Middle frontal gyrus (tissue), 1 donor: ENCODE data around the gene MTMR11.

Experiments
- DNase-seq: peaks from one replicate; pipeline ENCODE4 v3.0.0-alpha.2; 2015; ENCODE audit warnings: low spot score; ENCODE audit errors: extremely low spot score

Gene MTMR11

GRCh38 chr1:149936992-149937705 is 470 bp upstream of the MTMR11 start:
- DNase-seq: no peak

- DNase-seq: no peak
Observed at GRCh38 chr1:149934356-149934755, 2.3 kb downstream of the MTMR11 start.

GRCh38 chr1:149933208-149933607 is 3.5 kb downstream of the MTMR11 start:
- DNase-seq: no peak

- no peak for DNase-seq
Observed at GRCh38 chr1:149932474-149932873, 4.2 kb downstream of the MTMR11 start.

GRCh38 chr1:149931212-149931790 is 5.4 kb downstream of the MTMR11 start:
- no peak for DNase-seq

- DNase-seq: no peak
Observed at GRCh38 chr1:149929856-149930255, 6.8 kb downstream of the MTMR11 start.

GRCh38 chr1:149928401-149928724 is 8.3 kb downstream of the MTMR11 start:
- DNase-seq: no peak

- DNase-seq: peak; percentile 92
Observed at GRCh38 chr1:149927563-149928400, 8.9 kb downstream of the MTMR11 start, which contains the start of gene SF3B4. SF3B4 (minus strand) TSS chr1:149927803; CDS start chr1:149927759, 44 bp downstream.

- no peak for DNase-seq
Observed at GRCh38 chr1:149927056-149927562, 9.6 kb downstream of the MTMR11 start.

GRCh38 chr1:149926296-149926695 is 10.4 kb downstream of the MTMR11 start:
- no peak for DNase-seq

GRCh38 chr1:149925751-149926150 is 10.9 kb downstream of the MTMR11 start:
- no peak for DNase-seq

GRCh38 chr1:149925345-149925744 is 11.3 kb downstream of the MTMR11 start:
- no peak for DNase-seq

GRCh38 chr1:149923626-149924025 is 13.1 kb downstream of the MTMR11 start:
- DNase-seq: no peak

GRCh38 chr1:149917571-149918144 is 19.0 kb downstream of the MTMR11 start, which contains the start of gene SV2A:
SV2A (minus strand) TSS chr1:149917844; CDS start chr1:149913840, 4,004 bp downstream.
- peak; percentile 50 for DNase-seq

GRCh38 chr1:149916898-149917252 is 19.8 kb downstream of the MTMR11 start:
- DNase-seq: no peak

- DNase-seq: no peak
Observed at GRCh38 chr1:149916193-149916897, 20.3 kb downstream of the MTMR11 start.

- DNase-seq: no peak
Observed at GRCh38 chr1:149915429-149916192, 21.1 kb downstream of the MTMR11 start.

- no peak for DNase-seq
Observed at GRCh38 chr1:149914545-149914944, 22.1 kb downstream of the MTMR11 start.

GRCh38 chr1:149906570-149907075 is 30.1 kb downstream of the MTMR11 start:
- no peak for DNase-seq

- DNase-seq: no peak
Observed at GRCh38 chr1:149903836-149904491, 32.7 kb downstream of the MTMR11 start.
